Stomach (tissue), 4 donors: ENCODE measurements around the gene LGALS1.

ENCODE experiments used
- POLR2A ChIP-seq, 4 donors: fragments of 450-650 bp; IDR thresholded peaks; one replicate each; pipeline ENCODE4 v1.6.1; 2016; ENCODE audit warnings: antibody characterized with exemption in 4 of 4, control low read depth in 2 of 4, mild to moderate bottlenecking in 1 of 4, moderate library complexity in 1 of 4
- TF ChIP-seq, protein P1 (sequence below), 7 experiments: fragments of 450-650 bp in 4 of 7; fragments of 200-600 bp in 3 of 7; sonication (generic) in 3 of 7; IDR thresholded peaks; one replicate each; pipeline ENCODE4 v1.5.1; 2016 to 2019; ENCODE audit warnings: antibody characterized with exemption in 7 of 7, control low read depth in 2 of 7, mild to moderate bottlenecking in 1 of 7

DNA sequence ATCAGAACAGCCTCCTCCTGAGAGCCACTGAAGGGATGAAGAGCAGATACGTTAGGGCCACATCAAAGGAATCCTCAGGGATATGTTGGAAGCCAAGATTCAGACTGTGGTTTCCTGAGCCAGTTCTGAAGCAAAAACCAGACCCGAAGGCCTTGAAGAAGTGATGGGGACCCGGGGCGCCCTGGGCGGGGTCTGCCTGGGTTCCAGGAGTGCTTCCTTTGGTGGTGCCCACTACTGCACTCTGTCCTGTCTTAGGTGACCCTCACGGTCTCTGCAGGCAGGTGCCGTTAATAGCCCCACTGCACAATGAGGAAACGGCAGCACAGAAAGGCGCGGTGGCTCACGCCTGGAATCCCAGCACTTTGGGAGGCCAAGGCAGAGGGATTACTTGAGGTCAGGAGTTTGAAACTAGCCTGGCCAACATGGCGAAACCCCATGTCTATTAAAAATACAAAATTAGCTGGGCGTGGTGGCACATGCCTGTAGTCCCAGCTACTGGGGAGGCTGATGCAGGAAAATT lies 48.8 kb upstream of the LGALS1 start:
- TF ChIP-seq, protein P1, sequence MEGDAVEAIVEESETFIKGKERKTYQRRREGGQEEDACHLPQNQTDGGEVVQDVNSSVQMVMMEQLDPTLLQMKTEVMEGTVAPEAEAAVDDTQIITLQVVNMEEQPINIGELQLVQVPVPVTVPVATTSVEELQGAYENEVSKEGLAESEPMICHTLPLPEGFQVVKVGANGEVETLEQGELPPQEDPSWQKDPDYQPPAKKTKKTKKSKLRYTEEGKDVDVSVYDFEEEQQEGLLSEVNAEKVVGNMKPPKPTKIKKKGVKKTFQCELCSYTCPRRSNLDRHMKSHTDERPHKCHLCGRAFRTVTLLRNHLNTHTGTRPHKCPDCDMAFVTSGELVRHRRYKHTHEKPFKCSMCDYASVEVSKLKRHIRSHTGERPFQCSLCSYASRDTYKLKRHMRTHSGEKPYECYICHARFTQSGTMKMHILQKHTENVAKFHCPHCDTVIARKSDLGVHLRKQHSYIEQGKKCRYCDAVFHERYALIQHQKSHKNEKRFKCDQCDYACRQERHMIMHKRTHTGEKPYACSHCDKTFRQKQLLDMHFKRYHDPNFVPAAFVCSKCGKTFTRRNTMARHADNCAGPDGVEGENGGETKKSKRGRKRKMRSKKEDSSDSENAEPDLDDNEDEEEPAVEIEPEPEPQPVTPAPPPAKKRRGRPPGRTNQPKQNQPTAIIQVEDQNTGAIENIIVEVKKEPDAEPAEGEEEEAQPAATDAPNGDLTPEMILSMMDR (IDR thresholded peaks at IDR 0.05) = no peak
- TF ChIP-seq POLR2A (IDR thresholded peaks at IDR 0.05) = no peak
